Mucosa of rectum (tissue), 2 donors: ENCODE results near the gene CALB2.
"Not testable (repeated sequence)": the region's sequence is repeated elsewhere in the genome, so short reads cannot be mapped to it uniquely, and the experiment has no call there.

ENCODE experiments used
- H3K27ac ChIP-seq, 2 donors: one replicate each; pipeline ENCODE4 v1.7.0; 2013; ENCODE audit warnings: inconsistent platforms in 2 of 2, low read depth in 2 of 2, low read length in 2 of 2
- H3K27me3 ChIP-seq, 2 donors: one replicate each; pipeline ENCODE4 v1.7.0; 2013; ENCODE audit warnings: low read length in 2 of 2; ENCODE audit not compliant: control insufficient read depth in 2 of 2, insufficient read depth in 2 of 2
- H3K36me3 ChIP-seq, 2 donors: one replicate each; pipeline ENCODE4 v1.7.0; 2013; ENCODE audit warnings: low read length in 2 of 2; ENCODE audit not compliant: control insufficient read depth in 2 of 2, insufficient read depth in 2 of 2
- H3K4me1 ChIP-seq, 2 donors: one replicate each; pipeline ENCODE4 v1.7.0; 2013; ENCODE audit warnings: low read length in 2 of 2, mild to moderate bottlenecking in 1 of 2; ENCODE audit not compliant: control insufficient read depth in 2 of 2, insufficient read depth in 2 of 2
- H3K4me3 ChIP-seq, 2 donors: one replicate each; pipeline ENCODE4 v1.7.0; 2013; ENCODE audit warnings: low read length in 2 of 2
- H3K9ac ChIP-seq, 2 donors: one replicate each; pipeline ENCODE4 v1.7.0; 2013; ENCODE audit warnings: low read length in 2 of 2, low read depth in 1 of 2, mild to moderate bottlenecking in 1 of 2
- H3K9me3 ChIP-seq, 2 donors: one replicate each; pipeline ENCODE4 v1.7.0; 2013; ENCODE audit warnings: low read length in 2 of 2; ENCODE audit not compliant: control insufficient read depth in 2 of 2
- donor health status: healthy.
- donor health status: Normal muscosa, but diverticular disease.

Gene CALB2

GRCh38 chr16:71358464-71358998 is at the start of gene CALB2:
Gene CALB2, plus strand, starts transcription at chr16:71358723. Its CDS starts 70 bp downstream, at chr16:71358793.
- Histone ChIP-seq H3K4me3 (no peak within 1 kb of the TSS), H3K36me3 (no peaks in the 10 kb centered on the region), H3K9me3 (no peaks in the 10 kb centered on the region), H3K4me1 (peaks cover 0 to 6% of the 10 kb centered on the region in 2 donors), H3K27me3 (peaks cover 7 to 14% of the 10 kb centered on the region in 2 donors), H3K9ac (no peak within 1 kb of the TSS), H3K27ac (no peak within 1 kb of the TSS)

GRCh38 chr16:71311553-71312158 is 46.9 kb upstream of the CALB2 start:
- peaks cover 3 to 10% of the 10 kb centered on the region in 2 donors for H3K27me3 ChIP-seq
- H3K36me3 ChIP-seq: no peaks in the 10 kb centered on the region
- no peak overlapping the region for H3K9ac ChIP-seq
- H3K4me3 ChIP-seq: no peak overlapping the region
- no peak overlapping the region for H3K27ac ChIP-seq
- no peaks in the 10 kb centered on the region for H3K9me3 ChIP-seq
- H3K4me1 ChIP-seq: no peaks in the 10 kb centered on the region

GRCh38 chr16:71313591-71313990 is 44.9 kb upstream of the CALB2 start:
- not testable (repeated sequence) for H3K9me3 ChIP-seq, H3K4me1 ChIP-seq, H3K4me3 ChIP-seq, H3K36me3 ChIP-seq, H3K27ac ChIP-seq, H3K9ac ChIP-seq
- peaks cover 3 to 10% of the 10 kb centered on the region in 2 donors for H3K27me3 ChIP-seq

- Histone ChIP-seq H3K9me3 (no peaks in the 10 kb centered on the region), H3K27me3 (peaks cover 2 to 3% of the 10 kb centered on the region in 2 donors), H3K27ac (no peak overlapping the region), H3K4me3 (no peak overlapping the region), H3K9ac (no peak overlapping the region), H3K36me3 (no peaks in the 10 kb centered on the region), H3K4me1 (no peaks in the 10 kb centered on the region)
Observed at GRCh38 chr16:71315269-71315668, 43.3 kb upstream of the CALB2 start.

GRCh38 chr16:71319999-71320398 is 38.5 kb upstream of the CALB2 start:
- H3K36me3 ChIP-seq: no peaks in the 10 kb centered on the region
- H3K9me3 ChIP-seq: no peaks in the 10 kb centered on the region
- no peaks in the 10 kb centered on the region for H3K27me3 ChIP-seq
- no peak overlapping the region for H3K4me3 ChIP-seq
- no peaks in the 10 kb centered on the region for H3K4me1 ChIP-seq
- H3K27ac ChIP-seq: no peak overlapping the region
- H3K9ac ChIP-seq: no peak overlapping the region

- H3K9me3 ChIP-seq: no peaks in the 10 kb centered on the region
- H3K27ac ChIP-seq: no peak overlapping the region
- no peak overlapping the region for H3K4me3 ChIP-seq
- H3K4me1 ChIP-seq: no peaks in the 10 kb centered on the region
- H3K9ac ChIP-seq: no peak overlapping the region
- no peaks in the 10 kb centered on the region for H3K27me3 ChIP-seq
- H3K36me3 ChIP-seq: no peaks in the 10 kb centered on the region
Observed at GRCh38 chr16:71327720-71328119, 30.8 kb upstream of the CALB2 start.

- Histone ChIP-seq H3K36me3 (no peaks in the 10 kb centered on the region), H3K27me3 (no peaks in the 10 kb centered on the region), H3K4me1 (no peaks in the 10 kb centered on the region), H3K9me3 (no peaks in the 10 kb centered on the region), H3K9ac (no peak overlapping the region), H3K4me3 (no peak overlapping the region), H3K27ac (no peak overlapping the region)
Observed at GRCh38 chr16:71328151-71328550, 30.4 kb upstream of the CALB2 start.

- Histone ChIP-seq H3K9ac (no peak overlapping the region), H3K9me3 (no peaks in the 10 kb centered on the region), H3K4me3 (no peak overlapping the region), H3K27ac (no peak overlapping the region), H3K36me3 (no peaks in the 10 kb centered on the region), H3K4me1 (no peaks in the 10 kb centered on the region), H3K27me3 (peaks cover 0 to 3% of the 10 kb centered on the region in 2 donors)
Observed at GRCh38 chr16:71337631-71338030, 20.9 kb upstream of the CALB2 start.

DNA sequence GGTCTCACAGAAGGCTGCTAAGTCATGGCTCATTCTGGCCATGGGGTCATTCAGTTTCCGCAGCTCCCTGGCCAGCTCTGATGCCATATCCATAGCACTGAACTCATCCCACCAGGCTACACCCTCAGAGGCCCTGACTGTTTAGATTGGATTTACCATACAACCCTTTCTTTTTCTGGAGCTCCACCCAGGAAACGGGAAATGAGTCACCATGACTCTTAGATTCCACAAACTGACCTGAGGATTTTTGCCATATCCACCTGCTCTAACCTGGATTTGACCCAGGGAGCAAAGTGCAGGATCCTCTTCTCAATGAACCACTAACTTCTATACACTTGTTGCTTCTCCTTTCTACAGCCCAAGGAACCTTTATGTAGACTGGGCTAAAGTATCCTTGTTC is 20.3 kb upstream of the CALB2 start:
- Histone ChIP-seq H3K27me3 (peaks cover 0 to 3% of the 10 kb centered on the region in 2 donors), H3K9ac (no peak overlapping the region), H3K36me3 (no peaks in the 10 kb centered on the region), H3K9me3 (no peaks in the 10 kb centered on the region), H3K27ac (no peak overlapping the region), H3K4me1 (no peaks in the 10 kb centered on the region), H3K4me3 (no peak overlapping the region)

GRCh38 chr16:71338632-71339031 is 19.9 kb upstream of the CALB2 start:
- H3K36me3 ChIP-seq: no peaks in the 10 kb centered on the region
- H3K4me1 ChIP-seq: no peaks in the 10 kb centered on the region
- H3K4me3 ChIP-seq: no peak overlapping the region
- H3K27me3 ChIP-seq: peaks cover 0 to 3% of the 10 kb centered on the region in 2 donors
- H3K9me3 ChIP-seq: no peaks in the 10 kb centered on the region
- H3K27ac ChIP-seq: no peak overlapping the region
- H3K9ac ChIP-seq: no peak overlapping the region
